ENCODE data around the gene WDR77.

Gene WDR77

DNA sequence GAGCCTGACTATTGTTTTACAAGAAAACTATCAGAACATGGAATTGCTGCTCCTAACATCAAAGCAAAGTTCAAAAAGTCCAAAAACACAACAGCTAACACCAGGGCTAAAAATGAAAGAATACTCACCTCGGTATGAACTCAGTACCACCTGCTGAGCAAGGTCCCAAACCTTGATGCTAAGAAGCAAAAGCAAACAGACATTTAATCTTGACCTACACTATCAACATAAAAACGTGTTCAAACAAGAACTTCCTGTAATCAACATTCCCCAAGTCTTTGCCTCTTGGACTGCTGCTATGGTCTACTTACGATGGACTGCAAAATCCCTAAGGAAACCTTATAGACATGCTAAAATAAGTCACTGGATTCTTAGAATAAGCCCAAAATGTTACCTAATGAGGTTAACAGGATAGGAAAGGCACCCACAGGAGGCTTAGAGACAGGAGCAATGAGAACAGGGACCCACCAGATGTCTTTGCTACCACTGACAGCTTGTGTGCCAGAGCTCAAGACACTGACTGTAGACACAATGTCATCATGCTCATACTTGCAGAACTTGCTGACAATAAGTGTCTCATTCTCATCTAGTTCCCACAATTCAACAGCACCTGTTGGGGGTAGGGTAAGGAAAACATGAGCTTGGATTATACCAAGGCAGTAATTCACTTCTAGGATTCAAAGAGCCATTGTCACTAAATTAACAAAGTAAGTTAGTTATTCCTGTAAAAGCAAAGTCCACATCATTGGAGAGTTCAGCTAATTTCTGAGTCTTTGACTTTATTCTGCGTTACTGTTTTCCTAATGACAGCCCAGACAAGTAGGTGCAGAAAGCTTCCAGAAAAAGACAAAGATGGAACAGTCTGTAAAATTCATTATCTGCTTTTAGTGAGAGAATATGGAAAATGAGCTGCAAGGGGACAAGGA is 1.8 kb downstream of the WDR77 start:
- TF ChIP-seq, protein P1, sequence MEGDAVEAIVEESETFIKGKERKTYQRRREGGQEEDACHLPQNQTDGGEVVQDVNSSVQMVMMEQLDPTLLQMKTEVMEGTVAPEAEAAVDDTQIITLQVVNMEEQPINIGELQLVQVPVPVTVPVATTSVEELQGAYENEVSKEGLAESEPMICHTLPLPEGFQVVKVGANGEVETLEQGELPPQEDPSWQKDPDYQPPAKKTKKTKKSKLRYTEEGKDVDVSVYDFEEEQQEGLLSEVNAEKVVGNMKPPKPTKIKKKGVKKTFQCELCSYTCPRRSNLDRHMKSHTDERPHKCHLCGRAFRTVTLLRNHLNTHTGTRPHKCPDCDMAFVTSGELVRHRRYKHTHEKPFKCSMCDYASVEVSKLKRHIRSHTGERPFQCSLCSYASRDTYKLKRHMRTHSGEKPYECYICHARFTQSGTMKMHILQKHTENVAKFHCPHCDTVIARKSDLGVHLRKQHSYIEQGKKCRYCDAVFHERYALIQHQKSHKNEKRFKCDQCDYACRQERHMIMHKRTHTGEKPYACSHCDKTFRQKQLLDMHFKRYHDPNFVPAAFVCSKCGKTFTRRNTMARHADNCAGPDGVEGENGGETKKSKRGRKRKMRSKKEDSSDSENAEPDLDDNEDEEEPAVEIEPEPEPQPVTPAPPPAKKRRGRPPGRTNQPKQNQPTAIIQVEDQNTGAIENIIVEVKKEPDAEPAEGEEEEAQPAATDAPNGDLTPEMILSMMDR (IDR thresholded peaks at IDR 0.05; ENCODE audit: low read depth, low read length, missing control alignments), result no peak
- DNase-seq (ENCODE audit: extremely low read depth, low read depth), result no peak
- peak overlapping the region; percentile 96 for H3K4me3 ChIP-seq (replicated peaks; ENCODE audit: low read depth, low read length)

DNA sequence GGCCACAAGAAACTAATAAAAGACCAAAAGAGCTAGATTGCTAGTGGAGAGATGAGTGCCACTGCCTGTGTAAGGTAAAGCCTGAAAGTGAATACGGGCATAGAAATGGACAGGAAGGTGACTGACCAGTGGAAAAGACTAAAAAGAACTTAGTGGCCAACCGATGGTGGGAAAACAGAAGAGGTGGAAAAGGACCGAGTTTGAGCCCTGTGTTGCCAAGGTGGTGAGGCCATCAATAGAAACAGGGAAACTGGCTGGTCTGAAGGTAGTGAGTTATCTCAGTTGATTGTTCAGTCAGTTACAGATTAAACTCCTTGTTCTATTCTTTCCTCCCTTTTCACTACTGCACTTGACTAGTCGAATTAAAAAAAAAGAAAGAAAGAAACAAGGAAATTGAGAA is 2.5 kb downstream of the WDR77 start:
- DNase-seq (ENCODE audit: extremely low read depth, low read depth), result no peak
- TF ChIP-seq, protein P1 (IDR thresholded peaks at IDR 0.05; ENCODE audit: low read depth, low read length, missing control alignments), result no peak
- peak overlapping the region; percentile 96 for H3K4me3 ChIP-seq (replicated peaks; ENCODE audit: low read depth, low read length)

GRCh38 chr1:111444031-111444430 is 5.0 kb downstream of the WDR77 start:
- no peak for DNase-seq (ENCODE audit: extremely low read depth, low read depth)
- TF ChIP-seq, protein P1 (IDR thresholded peaks at IDR 0.05; ENCODE audit: low read depth, low read length, missing control alignments), result no peak
- no peak overlapping the region for H3K4me3 ChIP-seq (replicated peaks; ENCODE audit: low read depth, low read length)

GRCh38 chr1:111442457-111442856 is 6.6 kb downstream of the WDR77 start:
- H3K4me3 ChIP-seq (replicated peaks; ENCODE audit: low read depth, low read length), result no peak overlapping the region
- no peak for DNase-seq (ENCODE audit: extremely low read depth, low read depth)
- TF ChIP-seq, protein P1 (IDR thresholded peaks at IDR 0.05; ENCODE audit: low read depth, low read length, missing control alignments), result no peak

DNA sequence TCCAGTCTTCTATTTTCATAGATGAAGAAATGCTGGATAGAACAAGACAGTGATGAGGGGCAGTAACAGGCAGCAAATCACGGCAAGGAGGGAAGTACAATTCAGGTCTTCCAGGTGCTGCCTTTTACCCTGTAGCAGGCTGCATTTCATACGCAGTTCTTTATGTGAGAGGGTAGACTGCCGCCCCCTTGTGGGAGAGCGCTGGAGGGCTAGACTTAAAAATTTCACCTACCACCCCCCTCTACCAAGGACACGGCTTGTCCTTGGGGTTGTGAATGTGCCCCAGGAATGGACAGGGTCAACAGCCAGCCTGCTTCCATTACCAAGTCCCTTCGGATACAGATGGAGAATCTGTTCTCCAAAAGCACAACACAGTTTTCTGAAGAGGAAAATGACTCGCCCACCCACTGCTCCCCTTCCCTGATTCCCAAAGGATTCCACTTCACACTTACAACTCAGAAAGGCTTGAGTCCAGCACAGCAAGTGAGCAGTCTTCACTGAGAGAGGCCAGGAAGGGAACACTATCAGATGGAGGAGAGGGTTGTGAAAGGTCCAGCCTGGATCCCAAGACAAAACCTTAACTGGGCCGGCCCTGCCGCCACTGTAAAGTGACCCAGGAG is 7.4 kb downstream of the WDR77 start:
- no peak for DNase-seq (ENCODE audit: extremely low read depth, low read depth)
- H3K4me3 ChIP-seq (replicated peaks; ENCODE audit: low read depth, low read length), result no peak overlapping the region
- TF ChIP-seq, protein P1 (IDR thresholded peaks at IDR 0.05; ENCODE audit: low read depth, low read length, missing control alignments), result peak; percentile 69

DNA sequence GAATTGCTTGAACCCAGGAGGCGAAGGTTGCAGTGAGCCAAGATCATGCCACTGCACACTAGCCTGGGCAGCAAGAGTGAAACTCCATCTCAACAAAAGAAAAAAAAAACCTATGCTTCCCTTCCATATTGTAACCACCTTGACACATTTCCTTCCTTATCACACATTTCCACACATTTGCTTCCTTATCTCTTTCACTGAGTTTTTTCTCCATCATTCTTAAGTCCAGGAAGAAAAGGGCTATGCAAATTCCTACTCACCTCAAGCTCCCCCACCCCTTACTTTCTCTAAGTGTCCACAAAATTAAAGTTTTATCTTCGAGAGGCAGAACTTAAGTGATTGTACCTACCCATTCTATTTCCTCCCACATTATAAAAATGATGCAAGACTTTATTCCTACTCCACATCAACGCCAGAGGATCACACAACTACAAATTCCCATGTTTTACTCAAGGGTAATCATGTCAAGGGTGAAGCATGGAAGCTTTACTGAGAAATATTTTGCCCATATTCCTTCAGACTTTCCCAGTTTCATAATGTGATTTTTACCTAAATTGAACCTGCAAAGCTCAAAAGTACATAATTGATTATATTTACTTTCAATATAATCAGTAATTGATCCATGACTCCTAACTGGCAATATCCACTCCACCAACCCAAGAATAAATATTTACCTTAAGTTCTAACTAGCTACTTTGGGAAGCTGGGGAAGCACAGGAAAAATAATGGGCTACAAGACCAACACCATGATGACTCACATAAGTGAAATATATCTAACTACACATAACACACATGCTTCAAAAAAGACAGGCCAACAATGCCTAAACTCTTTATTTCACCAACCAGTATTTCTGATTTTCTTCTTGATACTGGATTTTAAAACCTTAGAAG is 9.3 kb downstream of the WDR77 start:
- TF ChIP-seq, protein P1 (IDR thresholded peaks at IDR 0.05; ENCODE audit: low read depth, low read length, missing control alignments), result no peak
- no peak for DNase-seq (ENCODE audit: extremely low read depth, low read depth)
- H3K4me3 ChIP-seq (replicated peaks; ENCODE audit: low read depth, low read length), result no peak overlapping the region

All from HFF-Myc (cell line).